Neutrophil (primary cell): Measurements from ENCODE around the gene FBXW7.

Source experiments
- H3K27ac ChIP-seq: fragments of 200-600 bp; sonication (generic); 2 replicates; pipeline ENCODE4 v1.5.1; 2016; ENCODE audit warnings: mild to moderate bottlenecking, moderate library complexity
- H3K27me3 ChIP-seq: fragments of 200-600 bp; sonication (generic); 2 replicates; pipeline ENCODE4 v1.6.0; 2016; ENCODE audit warnings: mild to moderate bottlenecking
- H3K36me3 ChIP-seq: fragments of 200-600 bp; sonication (generic); 2 replicates; pipeline ENCODE4 v1.5.1; 2017
- H3K4me1 ChIP-seq, 2 experiments: fragments of 200-600 bp in 1 of 2; sonication (generic) in 1 of 2; 1 replicate in 1 of 2; 2 replicates in 1 of 2; pipeline versions ENCODE4 v1.5.1 to v1.6.1; 2013 to 2016; ENCODE audit warnings: low read depth in 1 of 2, low read length in 1 of 2, mild to moderate bottlenecking in 1 of 2, moderate library complexity in 1 of 2; ENCODE audit not compliant: control insufficient read depth in 1 of 2, insufficient read depth in 1 of 2
- H3K4me3 ChIP-seq, 2 experiments: fragments of 200-600 bp in 1 of 2; sonication (generic) in 1 of 2; 1 replicate in 1 of 2; 2 replicates in 1 of 2; pipeline ENCODE4 v1.5.1; 2013 to 2016; ENCODE audit warnings: low read depth in 1 of 2, low read length in 1 of 2, mild to moderate bottlenecking in 1 of 2, moderate library complexity in 1 of 2
- H3K9me3 ChIP-seq: fragments of 200-600 bp; sonication (generic); 2 replicates; pipeline ENCODE4 v1.5.1; 2016
- CTCF ChIP-seq: fragments of 200-600 bp; sonication (generic); IDR thresholded peaks from 2 replicates; pipeline ENCODE4 v1.5.1; 2016; ENCODE audit warnings: antibody characterized with exemption

Gene FBXW7

GRCh38 chr4:152374153-152374552, 161.7 kb downstream of the FBXW7 start:
- H3K4me3 ChIP-seq = no peak overlapping the region
- no peak for TF ChIP-seq CTCF

DNA sequence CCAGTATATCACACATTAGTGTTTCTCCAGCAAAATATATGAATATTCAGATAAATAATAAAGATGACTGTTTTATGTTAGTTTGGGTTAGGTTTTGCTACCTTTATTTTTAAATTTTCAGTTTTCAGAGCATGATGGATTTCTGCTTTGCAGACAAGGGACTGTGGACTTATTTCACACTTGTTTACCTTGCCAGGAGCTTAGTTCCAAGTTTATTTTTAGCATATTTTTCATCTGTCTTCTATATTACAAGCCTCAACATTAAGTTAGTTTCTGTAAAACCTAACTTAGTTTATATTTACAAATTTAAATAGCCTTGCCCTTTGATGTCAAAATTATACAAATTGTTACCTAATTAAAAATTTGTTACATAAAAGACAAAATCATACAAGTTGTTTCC, 163.4 kb downstream of the FBXW7 start:
- Histone ChIP-seq H3K27ac (no peak overlapping the region), H3K27me3 (no peaks in the 10 kb centered on the region)
- no peak for TF ChIP-seq CTCF

More at GRCh38 chr4:152374153-152374552, 161.7 kb downstream of the FBXW7 start:
- H3K27me3 ChIP-seq = no peaks in the 10 kb centered on the region
- no peaks in the 10 kb centered on the region for H3K4me1 ChIP-seq
- H3K9me3 ChIP-seq = no peaks in the 10 kb centered on the region
- H3K36me3 ChIP-seq = no peaks in the 10 kb centered on the region
- H3K27ac ChIP-seq = no peak overlapping the region

GRCh38 chr4:152369902-152370295, 166.0 kb downstream of the FBXW7 start:
- Histone ChIP-seq H3K27ac (no peak overlapping the region), H3K4me1 (no peaks in the 10 kb centered on the region), H3K4me3 (no peak overlapping the region), H3K9me3 (no peaks in the 10 kb centered on the region), H3K27me3 (no peaks in the 10 kb centered on the region), H3K36me3 (peaks cover 1% of the 10 kb centered on the region)
- no peak for TF ChIP-seq CTCF

More for the DNA sequence above, 163.4 kb downstream of the FBXW7 start:
- Histone ChIP-seq H3K4me1 (no peaks in the 10 kb centered on the region), H3K36me3 (no peaks in the 10 kb centered on the region), H3K4me3 (no peak overlapping the region), H3K9me3 (no peaks in the 10 kb centered on the region)

DNA sequence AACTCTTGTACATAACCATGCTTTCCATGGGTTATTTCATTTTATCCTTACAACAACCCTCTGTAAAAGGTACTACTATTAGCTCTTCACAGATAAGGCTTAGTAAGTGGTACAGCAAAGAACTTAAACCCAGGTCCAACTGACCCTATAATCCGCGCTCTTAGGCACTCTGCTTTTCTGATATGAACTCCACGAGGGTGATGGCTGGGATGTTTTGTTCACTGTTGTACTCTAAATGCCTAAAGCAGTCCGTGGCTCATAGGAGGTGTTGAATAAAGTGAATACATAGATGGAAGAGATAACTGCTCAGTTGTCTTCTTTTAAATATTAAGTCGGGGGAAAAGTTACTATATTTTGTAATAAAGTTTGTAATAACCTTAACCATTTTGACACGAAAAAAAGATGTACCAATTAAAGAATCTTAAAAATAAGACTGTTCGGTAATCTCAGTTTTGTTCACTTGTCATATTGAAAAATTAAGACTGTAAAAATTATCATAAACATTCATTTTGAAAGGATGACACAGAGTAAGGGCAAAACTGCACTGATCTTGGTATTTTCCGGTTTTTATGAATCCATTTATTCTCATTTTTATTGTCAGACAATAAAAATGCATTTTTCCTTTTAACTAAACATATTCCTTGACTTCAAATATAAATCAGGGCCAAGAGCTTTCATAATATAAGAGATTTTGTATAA, 166.5 kb downstream of the FBXW7 start:
- TF ChIP-seq CTCF = no peak

DNA sequence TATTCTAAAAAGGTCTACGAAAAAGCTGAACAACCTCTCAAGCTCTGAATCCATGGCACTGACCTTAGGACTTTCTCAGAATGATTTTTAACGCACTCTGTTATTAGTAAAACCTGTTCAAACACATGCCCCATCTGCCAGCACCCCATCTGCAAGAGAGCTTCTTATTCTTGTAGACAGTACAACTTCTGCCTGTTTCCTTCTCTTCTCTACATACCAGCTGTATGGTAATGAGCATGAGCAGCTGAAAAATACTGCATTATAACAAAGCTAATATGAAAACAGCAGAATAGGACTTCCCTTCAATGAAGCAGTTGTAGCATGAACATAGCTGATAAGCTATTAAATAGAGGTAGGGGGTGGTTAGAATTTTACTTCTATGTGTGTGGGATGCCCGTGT, 167.9 kb downstream of the FBXW7 start:
- Histone ChIP-seq H3K4me1 (no peaks in the 10 kb centered on the region), H3K36me3 (peaks cover 3% of the 10 kb centered on the region), H3K27me3 (no peaks in the 10 kb centered on the region), H3K4me3 (no peak overlapping the region), H3K27ac (no peak overlapping the region), H3K9me3 (no peaks in the 10 kb centered on the region)
- no peak for TF ChIP-seq CTCF

More for the DNA sequence above, 166.5 kb downstream of the FBXW7 start:
- Histone ChIP-seq H3K27me3 (no peaks in the 10 kb centered on the region), H3K27ac (no peak overlapping the region), H3K36me3 (peaks cover 3% of the 10 kb centered on the region), H3K9me3 (no peaks in the 10 kb centered on the region), H3K4me1 (no peaks in the 10 kb centered on the region), H3K4me3 (no peak overlapping the region)
